ENCODE measurements around the gene ATP2C1. TPM values are rescaled to one million over a fixed set of nuclear protein-coding genes. Genes with fewer than 3 reads are reported as not detected.

ATP2C1 gene, protein sequence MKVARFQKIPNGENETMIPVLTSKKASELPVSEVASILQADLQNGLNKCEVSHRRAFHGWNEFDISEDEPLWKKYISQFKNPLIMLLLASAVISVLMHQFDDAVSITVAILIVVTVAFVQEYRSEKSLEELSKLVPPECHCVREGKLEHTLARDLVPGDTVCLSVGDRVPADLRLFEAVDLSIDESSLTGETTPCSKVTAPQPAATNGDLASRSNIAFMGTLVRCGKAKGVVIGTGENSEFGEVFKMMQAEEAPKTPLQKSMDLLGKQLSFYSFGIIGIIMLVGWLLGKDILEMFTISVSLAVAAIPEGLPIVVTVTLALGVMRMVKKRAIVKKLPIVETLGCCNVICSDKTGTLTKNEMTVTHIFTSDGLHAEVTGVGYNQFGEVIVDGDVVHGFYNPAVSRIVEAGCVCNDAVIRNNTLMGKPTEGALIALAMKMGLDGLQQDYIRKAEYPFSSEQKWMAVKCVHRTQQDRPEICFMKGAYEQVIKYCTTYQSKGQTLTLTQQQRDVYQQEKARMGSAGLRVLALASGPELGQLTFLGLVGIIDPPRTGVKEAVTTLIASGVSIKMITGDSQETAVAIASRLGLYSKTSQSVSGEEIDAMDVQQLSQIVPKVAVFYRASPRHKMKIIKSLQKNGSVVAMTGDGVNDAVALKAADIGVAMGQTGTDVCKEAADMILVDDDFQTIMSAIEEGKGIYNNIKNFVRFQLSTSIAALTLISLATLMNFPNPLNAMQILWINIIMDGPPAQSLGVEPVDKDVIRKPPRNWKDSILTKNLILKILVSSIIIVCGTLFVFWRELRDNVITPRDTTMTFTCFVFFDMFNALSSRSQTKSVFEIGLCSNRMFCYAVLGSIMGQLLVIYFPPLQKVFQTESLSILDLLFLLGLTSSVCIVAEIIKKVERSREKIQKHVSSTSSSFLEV
- total RNA-seq (100 to 1,000 TPM in 1 of 2 donors, 10 to 100 TPM in 1; 95.9 to 126 TPM), polyA plus RNA-seq (10 to 100 TPM; 41.4 to 52.4 TPM)
- long read RNA-seq, donor 1, full-length matches to known transcripts: 13 of 21 reads
- long read RNA-seq, donor 1, partial matches to known transcripts: 8 of 21 reads
- long read RNA-seq, donor 1, other reads (novel, unspliced or antisense): 0 of 21 reads
- long read RNA-seq, donor 2, full-length matches to known transcripts: 3 of 10 reads
- long read RNA-seq, donor 2, partial matches to known transcripts: 0 of 10 reads
- long read RNA-seq, donor 2, other reads (novel, unspliced or antisense): 7 of 10 reads
- long read RNA-seq, donor 3, full-length matches to known transcripts: 2 of 2 reads
- long read RNA-seq, donor 3, partial matches to known transcripts: 0 of 2 reads
- long read RNA-seq, donor 3, other reads (novel, unspliced or antisense): 0 of 2 reads
- long read RNA-seq, donor 4, partial matches to known transcripts: 11 of 11 reads
- long read RNA-seq, donor 4, other reads (novel, unspliced or antisense): 0 of 11 reads
- long read RNA-seq, donor 5, full-length matches to known transcripts: 11 of 11 reads
- long read RNA-seq, donor 5, partial matches to known transcripts: 0 of 11 reads
- long read RNA-seq, donor 5, other reads (novel, unspliced or antisense): 0 of 11 reads

DNA sequence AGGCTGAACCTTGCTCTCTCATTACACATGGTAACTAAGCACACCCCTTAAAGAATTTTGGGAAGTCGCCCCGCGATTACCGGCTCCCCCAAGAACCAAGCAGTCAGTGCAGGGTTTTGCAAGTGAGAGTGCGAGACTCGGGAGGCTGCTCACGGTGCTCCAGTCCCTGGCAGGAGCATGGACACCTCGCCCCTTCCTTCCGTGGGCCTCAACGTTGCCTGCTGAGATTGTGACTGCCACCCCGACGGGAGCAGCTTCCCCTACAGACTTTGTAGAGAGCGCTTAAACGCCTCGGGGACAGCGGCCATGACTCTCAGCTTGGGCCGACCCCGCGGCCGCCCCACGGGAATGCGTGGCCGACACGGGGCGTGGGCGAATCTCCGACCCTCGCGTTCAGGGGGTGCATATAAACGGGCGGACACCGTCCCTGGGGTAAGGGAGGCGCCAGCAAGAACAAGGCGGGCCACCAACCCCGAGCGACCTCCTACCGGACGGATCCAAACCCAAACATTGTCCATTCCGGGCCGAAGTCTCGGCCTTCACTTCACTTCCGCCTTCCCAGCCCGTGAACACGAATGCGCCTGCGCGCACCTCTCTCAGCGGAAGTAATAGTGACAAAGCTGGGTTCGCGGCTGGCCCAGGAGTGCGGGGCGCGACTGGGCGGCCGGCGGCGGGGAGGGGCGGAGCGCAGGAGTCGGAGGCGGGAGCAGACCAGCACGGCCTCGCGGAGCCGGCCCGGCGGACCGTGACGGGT lies at the start of gene ATP2C1:
Gene ATP2C1, plus strand, starts transcription at position 709 of the 754 bp plus-strand sequence. CDS start 686 bp downstream, outside the sequence.
- peaks cover 0 to 31% (median 3%) of the 10 kb centered on the region in 5 donors for H3K4me1 ChIP-seq (ENCODE audit: control insufficient read depth in 5 of 5, insufficient read depth in 5 of 5, low read length in 5 of 5)
- H3K9ac ChIP-seq (ENCODE audit: insufficient read depth in 1 of 2, low read length in 2 of 2): peak within 1 kb of the TSS; percentile 84 to 93
- no peaks in the 10 kb centered on the region for H3K36me3 ChIP-seq (ENCODE audit: control insufficient read depth in 4 of 4, insufficient read depth in 4 of 4, low read length in 4 of 4)
- DNase-seq: peak; percentile 96 to 98 (median 98)
- no peaks in the 10 kb centered on the region for H3K27me3 ChIP-seq (ENCODE audit: control insufficient read depth in 3 of 3, insufficient read depth in 3 of 3, low read length in 2 of 3)
- H3K4me3 ChIP-seq: peak within 1 kb of the TSS; percentile 63
- H3K27ac ChIP-seq (ENCODE audit: low read depth in 1 of 2, low read length in 1 of 2): peak within 1 kb of the TSS; percentile 96 to 97
- H3K9me3 ChIP-seq (ENCODE audit: control insufficient read depth in 4 of 4, insufficient read depth in 3 of 4, low read length in 3 of 4): no peaks in the 10 kb centered on the region
- peak; percentile 97 for ATAC-seq (ENCODE audit: insufficient read depth, low FRiP score)
- TF ChIP-seq, protein P1, sequence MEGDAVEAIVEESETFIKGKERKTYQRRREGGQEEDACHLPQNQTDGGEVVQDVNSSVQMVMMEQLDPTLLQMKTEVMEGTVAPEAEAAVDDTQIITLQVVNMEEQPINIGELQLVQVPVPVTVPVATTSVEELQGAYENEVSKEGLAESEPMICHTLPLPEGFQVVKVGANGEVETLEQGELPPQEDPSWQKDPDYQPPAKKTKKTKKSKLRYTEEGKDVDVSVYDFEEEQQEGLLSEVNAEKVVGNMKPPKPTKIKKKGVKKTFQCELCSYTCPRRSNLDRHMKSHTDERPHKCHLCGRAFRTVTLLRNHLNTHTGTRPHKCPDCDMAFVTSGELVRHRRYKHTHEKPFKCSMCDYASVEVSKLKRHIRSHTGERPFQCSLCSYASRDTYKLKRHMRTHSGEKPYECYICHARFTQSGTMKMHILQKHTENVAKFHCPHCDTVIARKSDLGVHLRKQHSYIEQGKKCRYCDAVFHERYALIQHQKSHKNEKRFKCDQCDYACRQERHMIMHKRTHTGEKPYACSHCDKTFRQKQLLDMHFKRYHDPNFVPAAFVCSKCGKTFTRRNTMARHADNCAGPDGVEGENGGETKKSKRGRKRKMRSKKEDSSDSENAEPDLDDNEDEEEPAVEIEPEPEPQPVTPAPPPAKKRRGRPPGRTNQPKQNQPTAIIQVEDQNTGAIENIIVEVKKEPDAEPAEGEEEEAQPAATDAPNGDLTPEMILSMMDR (IDR thresholded peaks at IDR 0.05; ENCODE audit: control extremely low read depth, extremely low read depth): no peak
- WGBS, 2 donors: 0% methylated on average over 57 to 69 of the region's 69 CpGs

DNA sequence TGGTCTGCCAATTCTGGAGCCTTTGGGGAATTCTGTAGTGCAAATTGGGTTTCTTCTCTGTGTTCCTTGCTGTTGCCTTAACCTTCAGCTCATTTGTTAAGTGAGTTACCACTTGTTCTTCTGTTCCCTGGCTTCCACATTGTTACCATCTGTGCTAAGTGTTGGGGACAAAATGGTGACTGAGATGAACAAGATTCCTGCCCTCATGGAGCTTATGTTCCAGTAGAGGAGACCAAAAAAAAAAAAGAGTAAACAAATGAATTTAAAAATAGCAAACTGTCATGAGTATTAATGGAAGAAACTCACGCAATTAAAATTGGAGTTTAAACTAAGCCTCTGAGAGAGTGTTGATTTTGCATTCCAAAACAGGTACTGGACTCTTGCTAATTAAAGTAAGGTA lies 49.4 kb upstream of the ATP2C1 start:
- Histone ChIP-seq H3K36me3 (ENCODE audit: control insufficient read depth in 4 of 4, insufficient read depth in 4 of 4, low read length in 4 of 4) (no peaks in the 10 kb centered on the region), H3K9me3 (ENCODE audit: control insufficient read depth in 4 of 4, insufficient read depth in 3 of 4, low read length in 3 of 4) (no peaks in the 10 kb centered on the region), H3K27me3 (ENCODE audit: control insufficient read depth in 3 of 3, insufficient read depth in 3 of 3, low read length in 2 of 3) (peaks cover 0 to 4% (median 0%) of the 10 kb centered on the region in 3 donors), H3K4me3 (no peak overlapping the region), H3K9ac (ENCODE audit: insufficient read depth in 1 of 2, low read length in 2 of 2) (no peak overlapping the region), H3K27ac (ENCODE audit: low read depth in 1 of 2, low read length in 1 of 2) (no peak overlapping the region), H3K4me1 (ENCODE audit: control insufficient read depth in 5 of 5, insufficient read depth in 5 of 5, low read length in 5 of 5) (peaks cover 0 to 15% (median 6%) of the 10 kb centered on the region in 5 donors)
- ATAC-seq (ENCODE audit: insufficient read depth, low FRiP score): no peak
- no peak for DNase-seq
- TF ChIP-seq, protein P1 (IDR thresholded peaks at IDR 0.05; ENCODE audit: control extremely low read depth, extremely low read depth): no peak
- WGBS, 2 donors: 81 to 90% methylated on average over 1 of the region's 1 CpG

DNA sequence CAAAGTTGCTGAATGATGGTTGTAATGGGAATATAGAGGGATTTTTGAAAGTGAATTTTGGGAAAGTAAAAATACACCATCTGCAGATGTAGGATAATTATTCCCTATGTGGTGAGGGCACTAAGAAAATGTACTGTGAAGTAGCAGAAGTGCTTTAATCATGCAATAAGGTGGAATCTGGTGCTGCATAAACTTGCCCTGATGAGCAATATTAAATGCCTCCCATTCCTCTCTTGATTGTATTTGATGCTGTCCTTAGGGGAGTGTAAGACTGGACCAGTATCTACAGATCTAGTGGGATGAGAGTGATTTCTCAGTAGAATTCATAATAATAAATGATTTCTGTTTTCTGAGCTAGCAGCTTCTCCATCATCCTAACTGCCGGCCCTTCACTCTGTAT lies 47.7 kb upstream of the ATP2C1 start:
- no peak for ATAC-seq (ENCODE audit: insufficient read depth, low FRiP score)
- H3K27me3 ChIP-seq (ENCODE audit: control insufficient read depth in 3 of 3, insufficient read depth in 3 of 3, low read length in 2 of 3): peaks cover 0 to 4% (median 0%) of the 10 kb centered on the region in 3 donors

More for the DNA sequence above, 47.7 kb upstream of the ATP2C1 start:
- no peak overlapping the region for H3K27ac ChIP-seq (ENCODE audit: low read depth in 1 of 2, low read length in 1 of 2)
- H3K9me3 ChIP-seq (ENCODE audit: control insufficient read depth in 4 of 4, insufficient read depth in 3 of 4, low read length in 3 of 4): no peaks in the 10 kb centered on the region
- WGBS, 2 donors: 88 to 89% methylated on average over 1 of the region's 1 CpG
- H3K9ac ChIP-seq (ENCODE audit: insufficient read depth in 1 of 2, low read length in 2 of 2): no peak overlapping the region
- H3K4me3 ChIP-seq: no peak overlapping the region
- DNase-seq: no peak
- no peaks in the 10 kb centered on the region for H3K36me3 ChIP-seq (ENCODE audit: control insufficient read depth in 4 of 4, insufficient read depth in 4 of 4, low read length in 4 of 4)
- peaks cover 0 to 25% (median 8%) of the 10 kb centered on the region in 5 donors for H3K4me1 ChIP-seq (ENCODE audit: control insufficient read depth in 5 of 5, insufficient read depth in 5 of 5, low read length in 5 of 5)
- TF ChIP-seq, protein P1 (IDR thresholded peaks at IDR 0.05; ENCODE audit: control extremely low read depth, extremely low read depth): no peak

Data from lung (tissue), 16 donors.